Hematopoietic multipotent progenitor cell treated with erythropoietin and hydrocortisone succinate and interleukin-3 and kit ligand, for 15 days (in vitro differentiated cells): ENCODE measurements around the gene CDH4.
"Not testable (repeated sequence)": the region's sequence is repeated elsewhere in the genome, so short reads cannot be mapped to it uniquely, and the experiment has no call there.

Source experiments
- DNase-seq: peaks from one replicate; pipeline ENCODE4 v3.0.0-alpha.2; 2015; ENCODE audit warnings: low spot score

Gene CDH4

GRCh38 chr20:61941721-61942405 is 689.8 kb downstream of the CDH4 start:
- no peak for DNase-seq

GRCh38 chr20:61942526-61942925 is 690.5 kb downstream of the CDH4 start:
- no peak for DNase-seq

- DNase-seq, result not testable (repeated sequence)
These were observed 692.9 kb downstream of the CDH4 start for GRCh38 chr20:61944967-61945366.

GRCh38 chr20:61945495-61945894 is 693.4 kb downstream of the CDH4 start:
- not testable (repeated sequence) for DNase-seq

GRCh38 chr20:61948056-61948455 is 696.0 kb downstream of the CDH4 start:
- DNase-seq, result not testable (repeated sequence)

- DNase-seq, result no peak
These were observed 696.7 kb downstream of the CDH4 start for GRCh38 chr20:61948586-61949362.

- DNase-seq, result no peak
These were observed 697.3 kb downstream of the CDH4 start for GRCh38 chr20:61949363-61949713.

GRCh38 chr20:61949714-61950640 is 697.9 kb downstream of the CDH4 start:
- DNase-seq, result no peak

- no peak for DNase-seq
These were observed 698.6 kb downstream of the CDH4 start for GRCh38 chr20:61950641-61951071.

- DNase-seq, result no peak
These were observed 699.9 kb downstream of the CDH4 start for GRCh38 chr20:61951695-61952533.

- DNase-seq, result no peak
These were observed 701.3 kb downstream of the CDH4 start for GRCh38 chr20:61953037-61954021.

- DNase-seq, result no peak
These were observed 702.4 kb downstream of the CDH4 start for GRCh38 chr20:61954276-61955021.

GRCh38 chr20:61955668-61956395 is 703.8 kb downstream of the CDH4 start:
- no peak for DNase-seq

- DNase-seq, result no peak
These were observed 704.6 kb downstream of the CDH4 start for GRCh38 chr20:61956396-61957342.

GRCh38 chr20:61957961-61958715 is 706.1 kb downstream of the CDH4 start:
- no peak for DNase-seq

- no peak for DNase-seq
These were observed 707.0 kb downstream of the CDH4 start for GRCh38 chr20:61958773-61959700.
